ENCODE measurements around the gene HCFC1R1.

DNA sequence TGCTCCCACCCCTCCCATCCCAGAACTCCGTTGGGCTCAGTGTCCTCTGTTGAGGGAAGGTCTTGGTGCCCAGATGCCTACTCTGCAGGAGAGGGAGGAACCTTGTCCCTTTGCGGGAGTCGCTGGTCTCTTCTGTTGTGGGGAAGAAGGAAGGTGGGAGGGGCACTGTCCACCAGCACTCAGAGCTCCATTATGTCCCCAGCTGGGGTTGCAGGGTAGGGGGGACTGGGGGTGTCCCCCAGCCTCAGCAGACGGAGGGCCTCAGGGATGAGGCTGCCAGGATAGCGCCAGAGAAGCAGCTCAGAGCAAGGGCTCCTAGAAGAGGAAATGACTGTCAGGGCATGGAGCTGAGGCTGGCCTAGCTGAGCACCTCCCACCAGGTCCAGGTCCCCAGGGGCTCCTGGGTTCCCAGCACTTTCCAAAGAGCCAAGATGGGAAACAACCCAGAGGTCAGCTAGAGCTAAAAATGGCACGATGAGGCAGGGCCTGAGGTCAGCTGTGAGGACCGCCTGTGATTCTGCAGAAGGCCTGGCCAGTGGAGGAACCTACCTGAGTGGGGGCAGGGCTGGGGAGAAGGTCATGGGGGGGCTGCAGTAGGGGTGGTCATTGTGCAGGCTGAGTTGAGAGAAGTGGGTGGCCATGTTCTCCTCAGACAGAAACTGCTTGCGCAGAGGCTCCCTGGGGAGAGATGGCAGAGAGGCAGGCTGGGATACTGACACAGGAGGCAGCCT is 893 bp downstream of the HCFC1R1 start:
- TF ChIP-seq CTCF (IDR thresholded peaks at IDR 0.05; ENCODE audit: low read length) (no peak), EZH2 (IDR thresholded peaks at IDR 0.05; ENCODE audit: borderline replicate concordance, low read length) (no peak)

Measured in OCI-LY1 (cell line).